GM21737 (cell line): ENCODE results near the gene APLNR.

Source experiments
- ATAC-seq: cut with Tn5 transposase; IDR thresholded peaks from one replicate; pipeline ENCODE4 v1.9.1; 2021; ENCODE audit warnings: mild to moderate bottlenecking, moderate library complexity; ENCODE audit not compliant: unreplicated experiment

APLNR gene

GRCh38 chr11:57219021-57219627 is 17.9 kb downstream of the APLNR start:
- ATAC-seq: no peak

GRCh38 chr11:57217053-57217452 is 20.0 kb downstream of the APLNR start:
- ATAC-seq: no peak

- ATAC-seq: no peak
These were observed 20.6 kb downstream of the APLNR start for GRCh38 chr11:57216463-57216862.

GRCh38 chr11:57214494-57214893 is 22.6 kb downstream of the APLNR start:
- no peak for ATAC-seq

- ATAC-seq: no peak
These were observed 23.0 kb downstream of the APLNR start for GRCh38 chr11:57214098-57214417.

GRCh38 chr11:57213342-57214097 is 23.5 kb downstream of the APLNR start:
- ATAC-seq: no peak

- no peak for ATAC-seq
These were observed 26.3 kb downstream of the APLNR start for GRCh38 chr11:57210781-57211180.

- ATAC-seq: no peak
These were observed 29.9 kb downstream of the APLNR start for GRCh38 chr11:57207168-57207567.

GRCh38 chr11:57205041-57205641 is 31.9 kb downstream of the APLNR start:
- ATAC-seq: no peak

- no peak for ATAC-seq
These were observed 33.1 kb downstream of the APLNR start for GRCh38 chr11:57203882-57204480.

GRCh38 chr11:57203359-57203758 is 33.7 kb downstream of the APLNR start:
- ATAC-seq: no peak

- no peak for ATAC-seq
These were observed 34.8 kb downstream of the APLNR start for GRCh38 chr11:57202281-57202680.

- no peak for ATAC-seq
These were observed 36.1 kb downstream of the APLNR start for GRCh38 chr11:57200917-57201316.

GRCh38 chr11:57199330-57199729 is 37.7 kb downstream of the APLNR start:
- no peak for ATAC-seq

- ATAC-seq: no peak
These were observed 39.3 kb downstream of the APLNR start for GRCh38 chr11:57197762-57198161.

- ATAC-seq: no peak
These were observed 40.5 kb downstream of the APLNR start for GRCh38 chr11:57196596-57196995.

- ATAC-seq: no peak
These were observed 44.7 kb downstream of the APLNR start for GRCh38 chr11:57192316-57192715.

- no peak for ATAC-seq
These were observed 45.5 kb downstream of the APLNR start for GRCh38 chr11:57191311-57192219.

- no peak for ATAC-seq
These were observed 46.5 kb downstream of the APLNR start for GRCh38 chr11:57190548-57190947.
